ENCODE results near the gene FAM47E.

FAM47E gene

GRCh38 chr4:76272073-76272472 is 20.6 kb downstream of the FAM47E start:
- no peak for TF ChIP-seq MAX (IDR thresholded peaks at IDR 0.05)
- TF ChIP-seq USF1 (IDR thresholded peaks at IDR 0.05), result no peak
- TF ChIP-seq CREB1 (IDR thresholded peaks at IDR 0.05; ENCODE audit: low read depth), result no peak
- TF ChIP-seq RAD21 (IDR thresholded peaks at IDR 0.05; ENCODE audit: low read depth), result no peak
- TF ChIP-seq CEBPB (IDR thresholded peaks at IDR 0.05), result no peak
- TF ChIP-seq FOXM1 (IDR thresholded peaks at IDR 0.05; ENCODE audit: borderline replicate concordance, low read depth), result no peak
- no peak for TF ChIP-seq NFIC (IDR thresholded peaks at IDR 0.05)
- TF ChIP-seq TCF12 (IDR thresholded peaks at IDR 0.05; ENCODE audit: low read depth), result no peak
- TF ChIP-seq TEAD4 (IDR thresholded peaks at IDR 0.05), result no peak
- no peak for TF ChIP-seq ZBTB7A (IDR thresholded peaks at IDR 0.05; ENCODE audit: low read depth)
- no peak for TF ChIP-seq TAF1 (IDR thresholded peaks at IDR 0.05; ENCODE audit: low read depth)
- no peak for TF ChIP-seq YY1 (IDR thresholded peaks at IDR 0.05; ENCODE audit: low read depth)
- TF ChIP-seq EP300 (IDR thresholded peaks at IDR 0.05; ENCODE audit: borderline replicate concordance), result no peak
- TF ChIP-seq EGR1 (IDR thresholded peaks at IDR 0.05), result no peak
- TF ChIP-seq REST (IDR thresholded peaks at IDR 0.05; ENCODE audit: low read depth), result no peak

GRCh38 chr4:76272582-76272981 is 21.1 kb downstream of the FAM47E start:
- TF ChIP-seq TCF12 (IDR thresholded peaks at IDR 0.05; ENCODE audit: low read depth) (no peak), NFIC (IDR thresholded peaks at IDR 0.05) (no peak), USF1 (IDR thresholded peaks at IDR 0.05) (no peak), TAF1 (IDR thresholded peaks at IDR 0.05; ENCODE audit: low read depth) (no peak), REST (IDR thresholded peaks at IDR 0.05; ENCODE audit: low read depth) (no peak), CREB1 (IDR thresholded peaks at IDR 0.05; ENCODE audit: low read depth) (no peak), TEAD4 (IDR thresholded peaks at IDR 0.05) (no peak), EP300 (IDR thresholded peaks at IDR 0.05; ENCODE audit: borderline replicate concordance) (no peak), YY1 (IDR thresholded peaks at IDR 0.05; ENCODE audit: low read depth) (no peak), ZBTB7A (IDR thresholded peaks at IDR 0.05; ENCODE audit: low read depth) (no peak), MAX (IDR thresholded peaks at IDR 0.05) (no peak), RAD21 (IDR thresholded peaks at IDR 0.05; ENCODE audit: low read depth) (no peak), EGR1 (IDR thresholded peaks at IDR 0.05) (no peak), CEBPB (IDR thresholded peaks at IDR 0.05) (no peak), FOXM1 (IDR thresholded peaks at IDR 0.05; ENCODE audit: borderline replicate concordance, low read depth) (no peak)

GRCh38 chr4:76272999-76273398 is 21.5 kb downstream of the FAM47E start:
- TF ChIP-seq YY1 (IDR thresholded peaks at IDR 0.05; ENCODE audit: low read depth) (no peak), EGR1 (IDR thresholded peaks at IDR 0.05) (no peak), RAD21 (IDR thresholded peaks at IDR 0.05; ENCODE audit: low read depth) (no peak), TAF1 (IDR thresholded peaks at IDR 0.05; ENCODE audit: low read depth) (no peak), CEBPB (IDR thresholded peaks at IDR 0.05) (no peak), ZBTB7A (IDR thresholded peaks at IDR 0.05; ENCODE audit: low read depth) (no peak), EP300 (IDR thresholded peaks at IDR 0.05; ENCODE audit: borderline replicate concordance) (no peak), REST (IDR thresholded peaks at IDR 0.05; ENCODE audit: low read depth) (no peak), TEAD4 (IDR thresholded peaks at IDR 0.05) (no peak), MAX (IDR thresholded peaks at IDR 0.05) (no peak), USF1 (IDR thresholded peaks at IDR 0.05) (no peak), CREB1 (IDR thresholded peaks at IDR 0.05; ENCODE audit: low read depth) (no peak), FOXM1 (IDR thresholded peaks at IDR 0.05; ENCODE audit: borderline replicate concordance, low read depth) (no peak), NFIC (IDR thresholded peaks at IDR 0.05) (no peak)
